GM12878 (cell line): Measurements from ENCODE around the gene MICAL3. TPM values are rescaled to one million over a fixed set of nuclear protein-coding genes. Genes with fewer than 3 reads are reported as not detected.

Source experiments
- ATAC-seq: fragments of 200-7000 bp; cut with Tn5 transposase; 3 replicates; pipeline ENCODE4 v1.9.1; 2020; ENCODE audit warnings: mild to moderate bottlenecking, moderate library complexity
- BruUV-seq: library from RNA; stranded (reverse); fragments of 400-500 nt; replicated peaks from 2 replicates; lab custom pipeline; 2021; lab: Mats Ljungman, UMichigan
- CTCF ChIA-PET: fragments of 300-600 bp; sonication (Branson Sonifier 250); formaldehyde crosslinking; extraction: SDS; loops from one replicate; lab custom pipeline; 2021; ENCODE audit warnings: inconsistent platforms; lab: Yijun Ruan, JAX
- POLR2A ChIA-PET: fragments of 350-600 bp; formaldehyde crosslinking; extraction: SDS; loops from one replicate; lab custom pipeline; 2021; ENCODE audit warnings: inconsistent platforms; lab: Charles Lee
- RAD21 ChIA-PET: fragments of 300-600 bp; sonication (Branson Sonifier 250); formaldehyde crosslinking; loops from one replicate; lab custom pipeline; 2023; ENCODE audit warnings: antibody characterized with exemption; ENCODE audit not compliant: unreplicated experiment; lab: Charles Lee
- SMC1A ChIA-PET: fragments of 300-600 bp; sonication (Branson Sonifier 250); formaldehyde crosslinking; loops from one replicate; lab custom pipeline; 2023; ENCODE audit not compliant: unreplicated experiment, uncharacterized antibody; lab: Charles Lee
- DNase-seq: peaks from one replicate; pipeline ENCODE4 v3.0.0-alpha.2; 2011; ENCODE audit warnings: low read depth, low spot score
- FAIRE-seq: peaks from 3 replicates; lab custom pipeline; 2011; peaks lifted over from hg19 to GRCh38; lab: Jason Lieb, UNC
- H2AFZ ChIP-seq: 2 replicates; pipeline ENCODE4 v1.6.0; 2011; ENCODE audit warnings: low read depth, low read length, control low read depth; ENCODE audit not compliant: control insufficient read depth
- H3K27ac ChIP-seq: 2 replicates; pipeline ENCODE4 v1.5.1; 2011; ENCODE audit warnings: control low read depth; ENCODE audit not compliant: control insufficient read depth, insufficient read depth
- H3K27me3 ChIP-seq, 2 experiments: replicated peaks in 1 of 2; 2 replicates each; pipeline versions ENCODE4 v1.6.0 to v1.6.1; 2011; ENCODE audit warnings: low read length in 1 of 2; ENCODE audit not compliant: control insufficient read depth in 2 of 2, insufficient read depth in 2 of 2
- H3K36me3 ChIP-seq, 2 experiments: 2 replicates each; pipeline ENCODE4 v1.5.1; 2011; ENCODE audit warnings: low read length in 1 of 2; ENCODE audit not compliant: control insufficient read depth in 2 of 2, insufficient read depth in 2 of 2
- H3K4me1 ChIP-seq: 2 replicates; pipeline ENCODE4 v1.6.1; 2011; ENCODE audit warnings: mild to moderate bottlenecking, low read length, moderate library complexity, mixed read lengths; ENCODE audit not compliant: control insufficient read depth, insufficient read depth
- H3K4me2 ChIP-seq: 2 replicates; pipeline ENCODE4 v1.6.0; 2011; ENCODE audit warnings: control low read depth; ENCODE audit not compliant: control insufficient read depth, insufficient read depth
- H3K4me3 ChIP-seq: fragments of 200-600 bp; sonication (generic); 2 replicates; pipeline ENCODE4 v1.5.1; 2016
- H3K79me2 ChIP-seq: 2 replicates; pipeline ENCODE4 v1.6.0; 2011; ENCODE audit warnings: low read length; ENCODE audit not compliant: control insufficient read depth, insufficient read depth
- H3K9ac ChIP-seq: 2 replicates; pipeline ENCODE4 v1.8.0; 2011; ENCODE audit warnings: low read length, control low read depth, mixed read lengths; ENCODE audit not compliant: control insufficient read depth, insufficient read depth
- H3K9me3 ChIP-seq: replicated peaks from 3 replicates; pipeline ENCODE4 v1.5.1; 2011; ENCODE audit warnings: mild to moderate bottlenecking, low read length; ENCODE audit not compliant: control insufficient read depth, insufficient read depth
- H4K20me1 ChIP-seq: 2 replicates; pipeline ENCODE4 v1.6.0; 2011; ENCODE audit not compliant: control insufficient read depth, insufficient read depth
- BHLHE40 ChIP-seq, 2 experiments: fragments of 450-650 bp in 1 of 2; IDR thresholded peaks; 2 replicates each; pipeline ENCODE4 v1.6.1; 2011 to 2017; ENCODE audit warnings: low read depth in 2 of 2, borderline replicate concordance in 1 of 2, improper control_type of control experiment in 1 of 2, low read length in 1 of 2, mild to moderate bottlenecking in 1 of 2
- FOXM1 ChIP-seq: IDR thresholded peaks from 2 replicates; pipeline ENCODE4 v1.6.1; 2012; ENCODE audit warnings: low read depth, mild to moderate bottlenecking, inconsistent platforms, low read length, moderate library complexity
- HDGF ChIP-seq: fragments of 450-650 bp; IDR thresholded peaks from 2 replicates; pipeline ENCODE4 v1.6.1; 2016; ENCODE audit warnings: antibody characterized with exemption
- JUND ChIP-seq: IDR thresholded peaks from 2 replicates; pipeline ENCODE4 v1.6.1; 2012; ENCODE audit warnings: low read depth, mild to moderate bottlenecking, low read length, improper control_type of control experiment, moderate library complexity
- KDM1A ChIP-seq: fragments of 200-600 bp; sonication (generic); IDR thresholded peaks from 2 replicates; pipeline ENCODE4 v1.6.1; 2016; ENCODE audit warnings: borderline replicate concordance
- NBN ChIP-seq: fragments of 450-650 bp; IDR thresholded peaks from 2 replicates; pipeline ENCODE4 v1.6.1; 2016
- NFXL1 ChIP-seq: fragments of 450-650 bp; IDR thresholded peaks from 2 replicates; pipeline ENCODE4 v1.6.1; 2017; ENCODE audit warnings: antibody characterized with exemption, mild to moderate bottlenecking, borderline replicate concordance
- NR2F1 ChIP-seq: fragments of 450-650 bp; conservative IDR thresholded peaks from 2 replicates; pipeline ENCODE4 v1.6.1; 2017; ENCODE audit warnings: mild to moderate bottlenecking
- RCOR1 ChIP-seq: conservative IDR thresholded peaks from 2 replicates; pipeline ENCODE4 v1.6.1; 2012; ENCODE audit warnings: low read depth, low read length, improper control_type of control experiment
- RUNX3 ChIP-seq: IDR thresholded peaks from 2 replicates; pipeline ENCODE4 v1.6.1; 2012; ENCODE audit warnings: low read length, inconsistent platforms
- SIX5 ChIP-seq: IDR thresholded peaks from 2 replicates; pipeline ENCODE4 v1.6.1; 2011; ENCODE audit warnings: mild to moderate bottlenecking, low read depth, low read length, moderate library complexity; ENCODE audit not compliant: severe bottlenecking
- STAT3 ChIP-seq: IDR thresholded peaks from 2 replicates; pipeline ENCODE4 v1.6.1; 2011; ENCODE audit warnings: low read depth, low read length, improper control_type of control experiment
- TCF3 ChIP-seq: IDR thresholded peaks from 2 replicates; pipeline ENCODE4 v1.6.1; 2012; ENCODE audit warnings: low read depth, mild to moderate bottlenecking, low read length, borderline replicate concordance; ENCODE audit not compliant: insufficient read depth
- TCF7 ChIP-seq: IDR thresholded peaks from 2 replicates; pipeline ENCODE4 v1.6.1; 2014; ENCODE audit warnings: antibody characterized with exemption, borderline replicate concordance
- ZNF622 ChIP-seq: fragments of 450-650 bp; IDR thresholded peaks from 2 replicates; pipeline ENCODE4 v1.6.1; 2017; ENCODE audit warnings: mild to moderate bottlenecking, inconsistent platforms
- WGBS: methylation state at CpG from one replicate; pipeline ENCODE4 v1.1.6; 2016; ENCODE audit warnings: low lambda C conversion rate; ENCODE audit not compliant: insufficient replicate concordance, insufficient coverage; ENCODE audit errors: missing lambda C conversion rate; 5-methylcytosine and 5-hydroxymethylcytosine counted together
- in situ Hi-C: fragments of 300-500 bp; cut with MboI; formaldehyde crosslinking; loops from 9 replicates; pipeline ENCODE4 v1.14.3; 2018; ENCODE audit warnings: mixed read lengths
- intact Hi-C: fragments of 100-400 bp; cut with micrococcal nuclease; formaldehyde crosslinking; loops from one replicate; pipeline ENCODE4 v1.14.2; 2022; ENCODE audit not compliant: unreplicated experiment
- polyA plus RNA-seq, 11 experiments: library from polyadenylated mRNA; depleted of rRNA in 4 of 11; unstranded in 6 of 11; stranded (reverse) in 5 of 11; fragments of >200 nt; fragmentation: Nextera tagmentation in 4 of 11; fragmentation: Illumina TruSeq in 1 of 11; extraction: Ambion mirVana in 4 of 11; extraction: Trizol in 1 of 11; gene quantifications; 1 replicate in 1 of 11; 2 replicates in 10 of 11; pipeline versions ENCODE4 v1.2.1 to v1.2.3, GENCODE V29; 2011 to 2016; ENCODE audit warnings: inconsistent platforms in 2 of 11, missing spikeins in 2 of 11, low read depth in 1 of 11
- total RNA-seq, 4 experiments: library from RNA; depleted of rRNA in 3 of 4; stranded (reverse); fragments of >200 nt in 3 of 4; fragmentation: Illumina TruSeq in 1 of 4; extraction: Trizol in 1 of 4; gene quantifications; 2 replicates each; pipeline versions ENCODE4 v1.2.1 to v1.2.3, GENCODE V29; 2013 to 2021
- TF ChIP-seq, protein P1 (sequence below): fragments of 450-650 bp; IDR thresholded peaks from 2 replicates; pipeline ENCODE4 v1.6.1; 2014; ENCODE audit warnings: mild to moderate bottlenecking
- TF ChIP-seq, protein P2 (sequence below): IDR thresholded peaks from 2 replicates; pipeline ENCODE4 v1.6.1; 2011; ENCODE audit warnings: mild to moderate bottlenecking, low read depth, low read length, moderate library complexity; ENCODE audit not compliant: insufficient replicate concordance

Gene MICAL3
- total and polyA plus RNA-seq, 10 of the 15 experiments (the other 5 are each of a cell fraction or from before 2014, with no cell fraction given), result 2.6 to 92.2 (median 24.0) TPM

DNA sequence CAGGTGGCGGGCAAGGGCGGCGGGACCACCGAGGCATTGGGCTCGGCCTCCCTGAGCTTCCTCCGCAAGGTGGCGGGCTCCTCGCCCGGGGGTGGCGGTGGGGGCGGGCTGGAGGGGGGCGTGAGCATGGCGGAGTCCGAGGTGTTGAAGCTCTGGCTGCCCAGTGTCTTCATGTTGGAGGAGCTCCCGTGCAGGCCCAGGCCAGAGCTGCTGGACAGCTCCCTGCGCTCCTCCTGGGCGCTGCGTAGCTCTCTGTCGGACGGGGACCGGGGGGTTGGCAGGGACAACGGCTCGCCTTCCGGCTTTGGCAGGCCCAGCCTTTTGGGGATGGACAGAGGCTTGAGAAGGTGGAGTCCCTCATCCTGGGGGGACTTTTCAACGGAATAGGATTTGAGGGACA is 206.2 kb downstream of the MICAL3 start:
- intact Hi-C loops, result no loop called here
- FAIRE-seq, result no peak
- Histone ChIP-seq H4K20me1 (no peaks in the 10 kb centered on the region), H3K36me3 (peaks cover 8 to 30% of the 10 kb centered on the region in 2 experiments; a peak in 3 of 4 replicates), H3K9ac (no peak overlapping the region), H3K4me1 (no peaks in the 10 kb centered on the region), H3K4me2 (no peak overlapping the region), H3K79me2 (no peaks in the 10 kb centered on the region), H3K9me3 (no peaks in the 10 kb centered on the region), H2AFZ (no peak overlapping the region), H3K27me3 (no peaks in the 10 kb centered on the region), H3K4me3 (no peak overlapping the region), H3K27ac (no peak overlapping the region)
- POLR2A ChIA-PET, result no interaction called here
- DNase-seq, result no peak
- ATAC-seq, result no peak
- SMC1A ChIA-PET, result interaction anchor here (1.0 kb wide), 1 partner anchor 12 kb away, joined by 3 read pairs; no protein-coding TSS in a partner anchor
- in situ Hi-C loops, result no loop called here
- TF ChIP-seq TCF7, result no peak
- no peak for TF ChIP-seq STAT3
- TF ChIP-seq KDM1A, result no peak
- no peak for TF ChIP-seq JUND
- no peak for TF ChIP-seq RUNX3
- TF ChIP-seq RCOR1, result no peak
- TF ChIP-seq ZNF622, result no peak
- TF ChIP-seq NBN, result no peak
- no peak for TF ChIP-seq NFXL1
- no peak for TF ChIP-seq FOXM1
- no TSS peak for BruUV-seq
- 88% methylated on average over 21 of the region's 25 CpGs for WGBS
- RAD21 ChIA-PET, result no interaction called here
- CTCF ChIA-PET, result no interaction called here

DNA sequence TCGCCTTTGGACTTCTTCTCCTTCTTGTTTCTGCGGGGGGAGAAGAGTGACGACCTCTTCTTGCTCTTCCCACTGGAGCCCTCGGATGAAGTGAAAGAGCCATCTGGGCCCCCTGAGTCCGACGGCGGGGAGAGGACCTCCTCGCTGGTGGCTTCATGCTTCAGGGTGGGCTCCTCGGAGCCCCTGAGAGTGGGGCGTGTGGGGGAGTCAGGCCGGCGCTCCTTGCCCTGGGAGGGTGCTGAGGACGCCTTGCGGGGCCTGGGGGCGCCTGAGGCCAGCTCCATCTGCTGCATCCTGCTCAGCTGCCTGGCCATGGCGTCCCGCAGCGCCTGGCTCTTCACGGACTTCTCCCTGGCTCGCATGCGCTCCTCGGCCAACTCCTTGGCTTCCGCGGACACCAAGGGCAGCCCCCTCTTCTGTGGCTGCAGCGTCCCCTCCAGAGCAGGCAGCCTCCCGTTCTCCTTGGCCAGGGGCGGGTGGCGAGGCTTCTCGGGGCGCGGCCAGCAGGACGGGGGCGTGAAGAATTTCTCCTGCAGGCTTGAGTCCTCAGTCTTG is 206.8 kb downstream of the MICAL3 start:
- POLR2A ChIA-PET, result no interaction called here
- RAD21 ChIA-PET, result no interaction called here
- no peak for DNase-seq
- Histone ChIP-seq H3K4me1 (no peaks in the 10 kb centered on the region), H3K36me3 (peaks cover 8 to 27% of the 10 kb centered on the region in 2 experiments; a peak in 3 of 4 replicates), H3K27me3 (no peaks in the 10 kb centered on the region), H3K27ac (no peak overlapping the region), H3K4me3 (no peak overlapping the region), H3K9ac (no peak overlapping the region), H4K20me1 (no peaks in the 10 kb centered on the region), H3K79me2 (no peaks in the 10 kb centered on the region), H2AFZ (no peak overlapping the region), H3K9me3 (no peaks in the 10 kb centered on the region), H3K4me2 (no peak overlapping the region)
- SMC1A ChIA-PET, result no interaction called here
- 84% methylated on average over 26 of the region's 33 CpGs for WGBS
- BruUV-seq, result TSS peak; percentile 43
- CTCF ChIA-PET, result no interaction called here
- no peak for ATAC-seq
- intact Hi-C loops (no loop called here), in situ Hi-C loops (no loop called here)
- FAIRE-seq, result no peak
- TF ChIP-seq SIX5 (no peak), HDGF (no peak), NR2F1 (no peak), BHLHE40 (IDR thresholded peaks at IDR 0.05; ENCODE audit: borderline replicate concordance in 1 of 2, low read depth in 2 of 2, low read length in 1 of 2) (no peak), TCF3 (no peak)
- TF ChIP-seq, protein P1, sequence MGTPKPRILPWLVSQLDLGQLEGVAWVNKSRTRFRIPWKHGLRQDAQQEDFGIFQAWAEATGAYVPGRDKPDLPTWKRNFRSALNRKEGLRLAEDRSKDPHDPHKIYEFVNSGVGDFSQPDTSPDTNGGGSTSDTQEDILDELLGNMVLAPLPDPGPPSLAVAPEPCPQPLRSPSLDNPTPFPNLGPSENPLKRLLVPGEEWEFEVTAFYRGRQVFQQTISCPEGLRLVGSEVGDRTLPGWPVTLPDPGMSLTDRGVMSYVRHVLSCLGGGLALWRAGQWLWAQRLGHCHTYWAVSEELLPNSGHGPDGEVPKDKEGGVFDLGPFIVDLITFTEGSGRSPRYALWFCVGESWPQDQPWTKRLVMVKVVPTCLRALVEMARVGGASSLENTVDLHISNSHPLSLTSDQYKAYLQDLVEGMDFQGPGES, result no peak
- TF ChIP-seq, protein P2, sequence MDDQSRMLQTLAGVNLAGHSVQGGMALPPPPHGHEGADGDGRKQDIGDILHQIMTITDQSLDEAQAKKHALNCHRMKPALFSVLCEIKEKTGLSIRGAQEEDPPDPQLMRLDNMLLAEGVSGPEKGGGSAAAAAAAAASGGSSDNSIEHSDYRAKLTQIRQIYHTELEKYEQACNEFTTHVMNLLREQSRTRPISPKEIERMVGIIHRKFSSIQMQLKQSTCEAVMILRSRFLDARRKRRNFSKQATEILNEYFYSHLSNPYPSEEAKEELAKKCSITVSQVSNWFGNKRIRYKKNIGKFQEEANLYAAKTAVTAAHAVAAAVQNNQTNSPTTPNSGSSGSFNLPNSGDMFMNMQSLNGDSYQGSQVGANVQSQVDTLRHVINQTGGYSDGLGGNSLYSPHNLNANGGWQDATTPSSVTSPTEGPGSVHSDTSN, result no peak
